Fibroblast of lung (primary cell): ENCODE measurements around the gene PAPLN. TPM values are rescaled to one million over a fixed set of nuclear protein-coding genes. Genes with fewer than 3 reads are reported as not detected.

Source experiments
- DNase-seq, 2 donors: peaks; one replicate each; pipeline versions ENCODE4 v3.0.0 to v3.0.0-alpha.2; 2010; ENCODE audit warnings: low read depth in 2 of 2
- H2AFZ ChIP-seq: 2 replicates; pipeline ENCODE4 v1.5.1; 2012; ENCODE audit warnings: low read length, control low read depth, inconsistent platforms
- H3K27ac ChIP-seq: 2 replicates; pipeline ENCODE4 v1.5.1; 2011; ENCODE audit warnings: low read length, control low read depth; ENCODE audit not compliant: insufficient read depth
- H3K27me3 ChIP-seq: 2 replicates; pipeline ENCODE4 v1.5.1; 2011; ENCODE audit warnings: mild to moderate bottlenecking, low read length; ENCODE audit not compliant: control insufficient read depth, insufficient read depth
- H3K36me3 ChIP-seq: 2 replicates; pipeline ENCODE4 v1.5.1; 2011; ENCODE audit warnings: low read length; ENCODE audit not compliant: control insufficient read depth, insufficient read depth
- H3K4me1 ChIP-seq: 2 replicates; pipeline ENCODE4 v1.5.1; 2011; ENCODE audit warnings: low read length; ENCODE audit not compliant: control insufficient read depth, insufficient read depth; ENCODE audit errors: extremely low read depth
- H3K4me2 ChIP-seq: 2 replicates; pipeline ENCODE4 v1.5.1; 2011; ENCODE audit warnings: low read length, control low read depth; ENCODE audit not compliant: insufficient read depth; ENCODE audit errors: extremely low read depth
- H3K4me3 ChIP-seq, 4 experiments: fragments of 200-600 bp in 1 of 4; sonication (generic) in 1 of 4; replicated peaks in 1 of 4; 2 replicates each; pipeline ENCODE4 v1.5.1; 2011 to 2016; ENCODE audit warnings: low read length in 4 of 4, low read depth in 3 of 4, mild to moderate bottlenecking in 3 of 4, control low read depth in 2 of 4, inconsistent platforms in 1 of 4, mixed read lengths in 1 of 4; ENCODE audit not compliant: insufficient read depth in 1 of 4; ENCODE audit errors: control extremely low read depth in 1 of 4
- H3K79me2 ChIP-seq: 2 replicates; pipeline ENCODE4 v1.5.1; 2012; ENCODE audit warnings: mild to moderate bottlenecking, low read length, inconsistent platforms; ENCODE audit not compliant: control insufficient read depth, insufficient read depth
- H3K9ac ChIP-seq: 2 replicates; pipeline ENCODE4 v1.5.1; 2011; ENCODE audit warnings: mild to moderate bottlenecking, low read length, control low read depth; ENCODE audit not compliant: insufficient read depth
- H3K9me3 ChIP-seq: 2 replicates; pipeline ENCODE4 v1.5.1; 2012; ENCODE audit warnings: low read depth, low read length; ENCODE audit not compliant: control insufficient read depth, insufficient read depth
- H4K20me1 ChIP-seq: 2 replicates; pipeline ENCODE4 v1.5.1; 2011; ENCODE audit warnings: low read length; ENCODE audit not compliant: control insufficient read depth, insufficient read depth; ENCODE audit errors: extremely low read depth
- CTCF ChIP-seq, 2 donors: IDR thresholded peaks in 1 of 2; conservative IDR thresholded peaks in 1 of 2; 1 replicate in 1 of 2; 2 replicates in 1 of 2; pipeline ENCODE4 v1.5.1; 2011 to 2012; ENCODE audit warnings: low read length in 2 of 2, control low read depth in 1 of 2, inconsistent platforms in 1 of 2, low read depth in 1 of 2, mild to moderate bottlenecking in 1 of 2
- EZH2 ChIP-seq: IDR thresholded peaks from 2 replicates; pipeline ENCODE4 v1.5.1; 2012; ENCODE audit warnings: low read length, control low read depth, mild to moderate bottlenecking; ENCODE audit errors: missing control alignments
- polyA plus RNA-seq, 2 donors: library from polyadenylated mRNA; depleted of rRNA in 1 of 2; stranded (reverse) in 1 of 2; unstranded in 1 of 2; fragments of >200 nt; gene quantifications; 2 replicates each; pipeline ENCODE4 v1.2.1, GENCODE V29; 2011 to 2012; ENCODE audit warnings: missing spikeins in 1 of 2
- total RNA-seq: library from RNA; depleted of rRNA; stranded (reverse); fragments of >200 nt; gene quantifications from 2 replicates; pipeline ENCODE4 v1.2.1, GENCODE V29; 2014

PAPLN gene
- total and polyA plus RNA-seq, 2 donors (not counting 1 experiment from before 2014, with no cell fraction given) = 1.3 to 6.9 TPM

DNA sequence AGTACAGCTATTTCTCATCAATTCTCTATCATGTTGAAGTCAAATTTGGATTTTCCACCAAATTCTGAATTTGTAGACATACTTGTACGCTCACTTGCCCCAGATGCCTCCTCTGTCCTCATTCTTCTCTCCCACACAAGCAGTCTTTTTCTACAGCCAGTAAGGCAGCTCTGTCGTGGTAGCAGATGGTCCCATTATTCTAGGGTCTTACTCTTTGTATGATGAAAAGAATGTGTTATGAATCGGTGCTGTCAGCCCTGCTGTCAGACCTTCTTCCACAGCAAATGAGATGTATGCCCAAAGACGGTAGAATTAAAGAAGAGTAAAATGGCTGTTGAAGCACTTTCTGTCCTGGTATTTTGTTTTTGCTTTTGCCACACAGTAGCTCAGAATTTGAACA lies 17.2 kb upstream of the PAPLN start:
- Histone ChIP-seq H3K9ac (no peak overlapping the region), H3K79me2 (no peaks in the 10 kb centered on the region), H3K9me3 (no peaks in the 10 kb centered on the region), H2AFZ (no peak overlapping the region), H3K4me1 (peaks cover 3% of the 10 kb centered on the region), H3K4me2 (no peak overlapping the region), H3K36me3 (peaks cover 6% of the 10 kb centered on the region), H4K20me1 (no peaks in the 10 kb centered on the region), H3K27me3 (no peaks in the 10 kb centered on the region), H3K4me3 (no peak overlapping the region), H3K27ac (no peak overlapping the region)
- DNase-seq = no peak
- no peak for TF ChIP-seq CTCF (conservative IDR thresholded peaks at IDR 0.05 in 1 of 2, IDR thresholded peaks at IDR 0.05 in 1 of 2; ENCODE audit: low read depth in 1 of 2, low read length in 2 of 2)
- TF ChIP-seq EZH2 = no peak

DNA sequence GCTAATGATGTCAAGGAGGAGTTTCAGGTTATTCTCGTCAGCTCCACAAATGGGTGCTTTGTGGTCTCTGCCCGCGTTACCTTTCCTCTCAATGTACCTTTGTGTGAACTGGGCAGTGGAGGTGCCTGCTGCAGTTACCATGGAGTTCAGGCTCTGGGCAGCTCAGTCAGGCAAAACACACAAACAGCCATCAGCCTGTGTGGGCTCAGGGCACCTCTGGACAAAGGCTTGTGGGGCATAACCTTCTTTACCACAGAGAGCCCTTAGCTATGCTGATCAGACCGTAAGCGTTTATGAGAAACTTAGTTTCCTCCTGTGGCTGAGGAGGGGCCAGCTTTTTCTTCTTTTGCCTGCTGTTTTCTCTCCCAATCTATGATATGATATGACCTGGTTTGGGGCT lies 16.7 kb upstream of the PAPLN start:
- no peak overlapping the region for H3K4me2 ChIP-seq
- H3K79me2 ChIP-seq = no peaks in the 10 kb centered on the region
- no peaks in the 10 kb centered on the region for H3K9me3 ChIP-seq
- no peak overlapping the region for H3K27ac ChIP-seq
- H3K27me3 ChIP-seq = no peaks in the 10 kb centered on the region
- peaks cover 3% of the 10 kb centered on the region for H3K4me1 ChIP-seq
- H3K9ac ChIP-seq = no peak overlapping the region
- TF ChIP-seq CTCF (conservative IDR thresholded peaks at IDR 0.05 in 1 of 2, IDR thresholded peaks at IDR 0.05 in 1 of 2; ENCODE audit: low read depth in 1 of 2, low read length in 2 of 2) = no peak
- H2AFZ ChIP-seq = no peak overlapping the region
- H4K20me1 ChIP-seq = no peaks in the 10 kb centered on the region
- no peak for DNase-seq
- no peak overlapping the region for H3K4me3 ChIP-seq
- H3K36me3 ChIP-seq = peaks cover 6% of the 10 kb centered on the region

- Histone ChIP-seq H3K27me3 (no peaks in the 10 kb centered on the region), H3K36me3 (peaks cover 4% of the 10 kb centered on the region), H3K4me1 (peaks cover 3% of the 10 kb centered on the region), H4K20me1 (no peaks in the 10 kb centered on the region), H3K4me3 (no peak overlapping the region), H3K9ac (no peak overlapping the region), H2AFZ (no peak overlapping the region), H3K4me2 (no peak overlapping the region), H3K27ac (no peak overlapping the region), H3K79me2 (no peaks in the 10 kb centered on the region), H3K9me3 (no peaks in the 10 kb centered on the region)
- peak in 1 of 2 donors; percentile 50 for DNase-seq
- TF ChIP-seq EZH2 (no peak), CTCF (conservative IDR thresholded peaks at IDR 0.05 in 1 of 2, IDR thresholded peaks at IDR 0.05 in 1 of 2; ENCODE audit: low read depth in 1 of 2, low read length in 2 of 2) (no peak)
Measured at GRCh38 chr14:73221945-73222344, 15.4 kb upstream of the PAPLN start.
